Measurements from ENCODE around the gene RHBDL3. TPM values are rescaled to one million over a fixed set of nuclear protein-coding genes. Genes with fewer than 3 reads are reported as not detected.

Gene RHBDL3
- total RNA-seq, 1 donor from 2014 or later = 124 TPM

GRCh38 chr17:32227910-32228309 lies 37.7 kb upstream of the RHBDL3 start:
- no peaks in the 10 kb centered on the region for H3K27me3 Mint-ChIP-seq (ENCODE audit: unreplicated experiment)
- no peaks in the 10 kb centered on the region for H3K4me1 Mint-ChIP-seq (ENCODE audit: low read depth, unreplicated experiment)
- no peaks in the 10 kb centered on the region for H3K9me3 Mint-ChIP-seq (ENCODE audit: unreplicated experiment)
- no peak for TF ChIP-seq CTCF (IDR thresholded peaks at IDR 0.05; ENCODE audit: partially characterized antibody, unreplicated experiment)
- H3K36me3 Mint-ChIP-seq (ENCODE audit: unreplicated experiment) = no peaks in the 10 kb centered on the region
- no peak overlapping the region for H3K4me3 Mint-ChIP-seq (ENCODE audit: unreplicated experiment)
- DNase-seq = no peak
- no peak overlapping the region for H3K27ac Mint-ChIP-seq (ENCODE audit: unreplicated experiment)

- Mint-ChIP-seq H3K27me3 (ENCODE audit: unreplicated experiment) (no peaks in the 10 kb centered on the region), H3K9me3 (ENCODE audit: unreplicated experiment) (peaks cover 2% of the 10 kb centered on the region), H3K4me3 (ENCODE audit: unreplicated experiment) (no peak overlapping the region), H3K27ac (ENCODE audit: unreplicated experiment) (no peak overlapping the region), H3K4me1 (ENCODE audit: low read depth, unreplicated experiment) (no peaks in the 10 kb centered on the region), H3K36me3 (ENCODE audit: unreplicated experiment) (no peaks in the 10 kb centered on the region)
- TF ChIP-seq CTCF (IDR thresholded peaks at IDR 0.05; ENCODE audit: partially characterized antibody, unreplicated experiment) = no peak
- DNase-seq = no peak
Measured at GRCh38 chr17:32235588-32235987, 30.0 kb upstream of the RHBDL3 start.

- Mint-ChIP-seq H3K27ac (ENCODE audit: unreplicated experiment) (no peak overlapping the region), H3K4me1 (ENCODE audit: low read depth, unreplicated experiment) (no peaks in the 10 kb centered on the region), H3K9me3 (ENCODE audit: unreplicated experiment) (no peaks in the 10 kb centered on the region), H3K4me3 (ENCODE audit: unreplicated experiment) (no peak overlapping the region), H3K27me3 (ENCODE audit: unreplicated experiment) (no peaks in the 10 kb centered on the region), H3K36me3 (ENCODE audit: unreplicated experiment) (no peaks in the 10 kb centered on the region)
- no peak for TF ChIP-seq CTCF (IDR thresholded peaks at IDR 0.05; ENCODE audit: partially characterized antibody, unreplicated experiment)
- DNase-seq = no peak
Measured at GRCh38 chr17:32239456-32239855, 26.2 kb upstream of the RHBDL3 start.

- Mint-ChIP-seq H3K4me3 (ENCODE audit: unreplicated experiment) (no peak overlapping the region), H3K4me1 (ENCODE audit: low read depth, unreplicated experiment) (no peaks in the 10 kb centered on the region), H3K36me3 (ENCODE audit: unreplicated experiment) (no peaks in the 10 kb centered on the region), H3K9me3 (ENCODE audit: unreplicated experiment) (no peaks in the 10 kb centered on the region), H3K27ac (ENCODE audit: unreplicated experiment) (no peak overlapping the region), H3K27me3 (ENCODE audit: unreplicated experiment) (no peaks in the 10 kb centered on the region)
- no peak for DNase-seq
- no peak for TF ChIP-seq CTCF (IDR thresholded peaks at IDR 0.05; ENCODE audit: partially characterized antibody, unreplicated experiment)
Measured at GRCh38 chr17:32240750-32241149, 24.9 kb upstream of the RHBDL3 start.

- Mint-ChIP-seq H3K9me3 (ENCODE audit: unreplicated experiment) (no peaks in the 10 kb centered on the region), H3K4me3 (ENCODE audit: unreplicated experiment) (no peak overlapping the region), H3K4me1 (ENCODE audit: low read depth, unreplicated experiment) (no peaks in the 10 kb centered on the region), H3K27ac (ENCODE audit: unreplicated experiment) (no peak overlapping the region), H3K36me3 (ENCODE audit: unreplicated experiment) (no peaks in the 10 kb centered on the region), H3K27me3 (ENCODE audit: unreplicated experiment) (no peaks in the 10 kb centered on the region)
- no peak for DNase-seq
- TF ChIP-seq CTCF (IDR thresholded peaks at IDR 0.05; ENCODE audit: partially characterized antibody, unreplicated experiment) = no peak
Measured at GRCh38 chr17:32241640-32242039, 24.0 kb upstream of the RHBDL3 start.

Data from glutamatergic neuron (in vitro differentiated cells).